Endothelial cell of umbilical vein (primary cell): ENCODE results near the gene SLC17A2. TPM values are rescaled to one million over a fixed set of nuclear protein-coding genes. Genes with fewer than 3 reads are reported as not detected.

Experiments
- BruUV-seq: library from RNA; stranded (reverse); fragments of 400-500 nt; replicated peaks from 2 replicates; lab custom pipeline; 2021; lab: Mats Ljungman, UMichigan
- CTCF ChIA-PET: fragments of 300-600, 350-600 bp; sonication (Branson Sonifier 250); formaldehyde crosslinking; loops from one replicate; lab custom pipeline; 2021; ENCODE audit warnings: antibody characterized with exemption, inconsistent platforms; lab: Charles Lee
- POLR2A ChIA-PET: fragments of 300-600, 350-600 bp; sonication (Branson Sonifier 250); formaldehyde crosslinking; loops from one replicate; lab custom pipeline; 2021; ENCODE audit warnings: antibody characterized with exemption, inconsistent platforms; lab: Charles Lee
- DNase-seq: peaks from one replicate; pipeline ENCODE4 v3.0.0-alpha.2; 2011; ENCODE audit warnings: low read depth, low spot score
- FAIRE-seq: peaks from 2 replicates; lab custom pipeline; 2011; peaks lifted over from hg19 to GRCh38; lab: Jason Lieb, UNC
- H2AFZ ChIP-seq: 2 replicates; pipeline ENCODE4 v1.6.0; 2012; ENCODE audit warnings: low read depth, low read length, control low read depth, inconsistent platforms
- H3K27ac ChIP-seq: 2 replicates; pipeline ENCODE4 v1.5.1; 2011; ENCODE audit warnings: low read depth, mild to moderate bottlenecking, control low read depth, low read length, moderate library complexity; ENCODE audit not compliant: insufficient read depth
- H3K27me3 ChIP-seq, 2 experiments: 2 replicates each; pipeline versions ENCODE4 v1.6.0 to v1.6.1; 2011; ENCODE audit warnings: low read length in 2 of 2, mixed read lengths in 1 of 2; ENCODE audit not compliant: control insufficient read depth in 2 of 2, insufficient read depth in 2 of 2
- H3K36me3 ChIP-seq, 2 experiments: 2 replicates in 1 of 2; 3 replicates in 1 of 2; pipeline ENCODE4 v1.5.1; 2011; ENCODE audit warnings: low read length in 2 of 2, mild to moderate bottlenecking in 1 of 2, moderate library complexity in 1 of 2; ENCODE audit not compliant: control insufficient read depth in 2 of 2, insufficient read depth in 2 of 2; ENCODE audit errors: extremely low read depth in 1 of 2
- H3K4me1 ChIP-seq: 3 replicates; pipeline ENCODE4 v1.5.1; 2011; ENCODE audit warnings: mild to moderate bottlenecking, low read length; ENCODE audit not compliant: control insufficient read depth, insufficient read depth; ENCODE audit errors: extremely low read depth
- H3K4me2 ChIP-seq: 2 replicates; pipeline ENCODE4 v1.6.1; 2011; ENCODE audit warnings: low read length, control low read depth, mixed read lengths; ENCODE audit not compliant: insufficient read depth
- H3K4me3 ChIP-seq, 3 experiments: fragments of 200-600 bp in 1 of 3; sonication (generic), shearing (Covaris generic) in 1 of 3; replicated peaks in 1 of 3; 2 replicates each; pipeline ENCODE4 v1.5.1; 2011 to 2016; ENCODE audit warnings: control low read depth in 3 of 3, low read length in 3 of 3, mild to moderate bottlenecking in 2 of 3, inconsistent platforms in 1 of 3, low read depth in 1 of 3, moderate library complexity in 1 of 3; ENCODE audit not compliant: insufficient read depth in 1 of 3
- H3K79me2 ChIP-seq: 2 replicates; pipeline ENCODE4 v1.6.0; 2012; ENCODE audit warnings: low read length, inconsistent platforms; ENCODE audit not compliant: control insufficient read depth, insufficient read depth
- H3K9ac ChIP-seq: replicated peaks from 2 replicates; pipeline ENCODE3; 2011; ENCODE audit warnings: low read length, control low read depth; ENCODE audit not compliant: insufficient read depth; ENCODE audit errors: extremely low read depth
- H3K9me1 ChIP-seq: replicated peaks from 3 replicates; pipeline ENCODE4 v1.6.0; 2011; ENCODE audit warnings: mild to moderate bottlenecking, low read length; ENCODE audit not compliant: control insufficient read depth, insufficient read depth; ENCODE audit errors: extremely low read depth
- H3K9me3 ChIP-seq: replicated peaks from 2 replicates; pipeline ENCODE4 v1.5.1; 2012; ENCODE audit warnings: low read length, inconsistent platforms; ENCODE audit not compliant: control insufficient read depth, insufficient read depth
- H4K20me1 ChIP-seq: replicated peaks from 2 replicates; pipeline ENCODE3; 2011; ENCODE audit warnings: mild to moderate bottlenecking, low read length; ENCODE audit not compliant: control insufficient read depth, insufficient read depth; ENCODE audit errors: extremely low read depth
- EZH2 ChIP-seq: IDR thresholded peaks from 2 replicates; pipeline ENCODE4 v1.6.1; 2012; ENCODE audit warnings: borderline replicate concordance, low read depth, mild to moderate bottlenecking, moderate library complexity, low read length, inconsistent platforms; ENCODE audit not compliant: severe bottlenecking
- FOS ChIP-seq: IDR thresholded peaks from 2 replicates; pipeline ENCODE4 v1.6.1; 2011; ENCODE audit warnings: mild to moderate bottlenecking, low read length, moderate library complexity, borderline replicate concordance; ENCODE audit not compliant: insufficient read depth
- GATA2 ChIP-seq: IDR thresholded peaks from 2 replicates; pipeline ENCODE4 v1.7.0; 2011; ENCODE audit warnings: low read depth, mild to moderate bottlenecking, moderate library complexity, mixed read lengths, low read length; ENCODE audit not compliant: insufficient read length, insufficient read depth
- JUN ChIP-seq: IDR thresholded peaks from 2 replicates; pipeline ENCODE4 v1.6.1; 2011; ENCODE audit warnings: borderline replicate concordance, low read depth; ENCODE audit not compliant: insufficient read length, insufficient read depth
- MYC ChIP-seq: IDR thresholded peaks from one replicate; pipeline ENCODE4 v1.6.1; 2011; ENCODE audit warnings: mild to moderate bottlenecking, low read depth, low read length
- POLR2A ChIP-seq: IDR thresholded peaks from 2 replicates; pipeline ENCODE4 v1.6.1; 2012; ENCODE audit warnings: low read depth, mild to moderate bottlenecking, control low read depth, low read length
- POLR2AphosphoS5 ChIP-seq: IDR thresholded peaks from 2 replicates; pipeline ENCODE4 v1.6.1; 2012; ENCODE audit warnings: low read depth, mild to moderate bottlenecking, control low read depth, low read length, moderate library complexity; ENCODE audit not compliant: insufficient read depth
- dilution Hi-C: fragments of 300-500 bp; cut with MboI; formaldehyde crosslinking; loops from one replicate; pipeline ENCODE4 v1.15.0; 2019; ENCODE audit warnings: low sequenced_read_pairs; ENCODE audit not compliant: extremely low pct_ligation_motif_present
- intact Hi-C: fragments of 100-400 bp; cut with micrococcal nuclease; formaldehyde crosslinking; loops from one replicate; pipeline ENCODE4 v1.10.0; 2022
- polyA plus RNA-seq, 4 experiments: library from polyadenylated mRNA; depleted of rRNA in 3 of 4; stranded (reverse) in 3 of 4; unstranded in 1 of 4; fragments of >200 nt; gene quantifications; 2 replicates each; pipeline versions ENCODE4 v1.2.1 to v1.2.3, GENCODE V29; 2011 to 2012; ENCODE audit warnings: missing spikeins in 1 of 4
- total RNA-seq: library from RNA; stranded (reverse); gene quantifications from 2 replicates; pipeline ENCODE4 v1.2.3, GENCODE V29; 2021
- TF ChIP-seq, protein P1 (sequence below): IDR thresholded peaks from 2 replicates; pipeline ENCODE4 v1.6.1; 2011; ENCODE audit not compliant: insufficient read depth, insufficient read length
- TF ChIP-seq, protein P2 (sequence below), 2 donors: IDR thresholded peaks; 1 replicate in 1 of 2; 2 replicates in 1 of 2; pipeline ENCODE4 v1.5.1; 2011; ENCODE audit warnings: low read length in 2 of 2, mild to moderate bottlenecking in 2 of 2, moderate library complexity in 2 of 2, control low read depth in 1 of 2, inconsistent platforms in 1 of 2, low read depth in 1 of 2; ENCODE audit not compliant: insufficient read depth in 1 of 2; ENCODE audit errors: extremely low read depth in 1 of 2

The SLC17A2 gene
- total and polyA plus RNA-seq, 2 donors (not counting 3 experiments of a cell fraction or from before 2014, with no cell fraction given) = not detected

DNA sequence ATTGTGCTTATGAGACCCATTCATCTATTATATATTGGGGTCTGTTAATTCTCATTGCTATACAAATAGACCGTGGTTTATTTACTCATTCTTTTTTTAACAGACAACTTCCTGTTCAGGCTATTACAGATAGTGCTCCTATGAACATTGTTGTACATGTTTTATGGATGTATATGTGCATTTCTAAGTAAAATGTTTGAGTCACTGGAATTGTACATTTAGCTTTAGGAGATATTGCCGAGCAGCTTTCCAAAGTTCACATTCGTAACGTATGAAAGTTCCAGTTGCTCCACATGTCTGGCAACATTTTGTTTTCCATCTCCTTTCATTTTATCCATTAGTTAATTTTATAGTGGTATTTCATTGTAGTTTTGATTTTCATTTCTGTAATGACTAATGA lies 19.1 kb downstream of the SLC17A2 start:
- no TSS peak for BruUV-seq
- FAIRE-seq (no peak), DNase-seq (no peak)
- Histone ChIP-seq H3K4me3 (no peak overlapping the region), H3K9me3 (no peaks in the 10 kb centered on the region), H3K36me3 (no peaks in the 10 kb centered on the region), H3K9me1 (no peaks in the 10 kb centered on the region), H4K20me1 (no peaks in the 10 kb centered on the region), H3K27me3 (peaks cover 2 to 3% of the 10 kb centered on the region in 2 experiments), H3K79me2 (no peaks in the 10 kb centered on the region), H3K27ac (no peak overlapping the region), H2AFZ (no peak overlapping the region), H3K4me2 (no peak overlapping the region), H3K4me1 (no peaks in the 10 kb centered on the region), H3K9ac (no peak overlapping the region)
- TF ChIP-seq JUN (no peak), POLR2AphosphoS5 (no peak), MYC (no peak), GATA2 (no peak), FOS (no peak), EZH2 (no peak), POLR2A (no peak)
- TF ChIP-seq, protein P1, sequence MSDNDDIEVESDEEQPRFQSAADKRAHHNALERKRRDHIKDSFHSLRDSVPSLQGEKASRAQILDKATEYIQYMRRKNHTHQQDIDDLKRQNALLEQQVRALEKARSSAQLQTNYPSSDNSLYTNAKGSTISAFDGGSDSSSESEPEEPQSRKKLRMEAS = no peak
- TF ChIP-seq, protein P2, sequence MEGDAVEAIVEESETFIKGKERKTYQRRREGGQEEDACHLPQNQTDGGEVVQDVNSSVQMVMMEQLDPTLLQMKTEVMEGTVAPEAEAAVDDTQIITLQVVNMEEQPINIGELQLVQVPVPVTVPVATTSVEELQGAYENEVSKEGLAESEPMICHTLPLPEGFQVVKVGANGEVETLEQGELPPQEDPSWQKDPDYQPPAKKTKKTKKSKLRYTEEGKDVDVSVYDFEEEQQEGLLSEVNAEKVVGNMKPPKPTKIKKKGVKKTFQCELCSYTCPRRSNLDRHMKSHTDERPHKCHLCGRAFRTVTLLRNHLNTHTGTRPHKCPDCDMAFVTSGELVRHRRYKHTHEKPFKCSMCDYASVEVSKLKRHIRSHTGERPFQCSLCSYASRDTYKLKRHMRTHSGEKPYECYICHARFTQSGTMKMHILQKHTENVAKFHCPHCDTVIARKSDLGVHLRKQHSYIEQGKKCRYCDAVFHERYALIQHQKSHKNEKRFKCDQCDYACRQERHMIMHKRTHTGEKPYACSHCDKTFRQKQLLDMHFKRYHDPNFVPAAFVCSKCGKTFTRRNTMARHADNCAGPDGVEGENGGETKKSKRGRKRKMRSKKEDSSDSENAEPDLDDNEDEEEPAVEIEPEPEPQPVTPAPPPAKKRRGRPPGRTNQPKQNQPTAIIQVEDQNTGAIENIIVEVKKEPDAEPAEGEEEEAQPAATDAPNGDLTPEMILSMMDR (IDR thresholded peaks at IDR 0.05; ENCODE audit: extremely low read depth in 1 of 2, insufficient read depth in 1 of 2, low read depth in 1 of 2, low read length in 2 of 2) = no peak
- ChIA-PET POLR2A (no interaction called here), CTCF (interaction anchor here (1.1 kb wide), 1 partner anchor 28 kb away, joined by 4 read pairs; no protein-coding TSS in a partner anchor)
- dilution Hi-C loops = no loop called here
- intact Hi-C loops = no loop called here
